Activated naive CD4-positive, alpha-beta T cell treated with anti-CD3 and anti-CD28 coated beads, Interleukin-2, amount 50 U/mL, for 16 hours (primary cell): ENCODE results near the gene NLRC5.
"Not testable (repeated sequence)": the region's sequence is repeated elsewhere in the genome, so short reads cannot be mapped to it uniquely, and the experiment has no call there.

ENCODE experiments used
- DNase-seq: peaks from one replicate; pipeline ENCODE4 v3.0.0-alpha.2; 2020

NLRC5 gene

GRCh38 chr16:56964243-56965148 is 24.9 kb upstream of the NLRC5 start:
- DNase-seq: peak; percentile 97

- DNase-seq: no peak
Observed at GRCh38 chr16:56965149-56966092, 23.9 kb upstream of the NLRC5 start.

GRCh38 chr16:56966093-56966475 is 23.3 kb upstream of the NLRC5 start:
- no peak for DNase-seq

GRCh38 chr16:56967733-56968132 is 21.6 kb upstream of the NLRC5 start:
- no peak for DNase-seq

- DNase-seq: no peak
Observed at GRCh38 chr16:56969769-56970168, 19.6 kb upstream of the NLRC5 start.

- DNase-seq: no peak
Observed at GRCh38 chr16:56970934-56971767, 18.2 kb upstream of the NLRC5 start.

- DNase-seq: no peak
Observed at GRCh38 chr16:56971768-56972043, 17.7 kb upstream of the NLRC5 start.

GRCh38 chr16:56972403-56973293 is 16.7 kb upstream of the NLRC5 start:
- no peak for DNase-seq

GRCh38 chr16:56973294-56973689 is 16.1 kb upstream of the NLRC5 start:
- DNase-seq: no peak

- DNase-seq: not testable (repeated sequence)
Observed at GRCh38 chr16:56973899-56974298, 15.5 kb upstream of the NLRC5 start.

- no peak for DNase-seq
Observed at GRCh38 chr16:56974549-56975300, 14.6 kb upstream of the NLRC5 start.

GRCh38 chr16:56975714-56976113 is 13.6 kb upstream of the NLRC5 start:
- DNase-seq: no peak

GRCh38 chr16:56977216-56977615 is 12.1 kb upstream of the NLRC5 start:
- DNase-seq: no peak

GRCh38 chr16:56977823-56978430 is 11.4 kb upstream of the NLRC5 start:
- DNase-seq: no peak

GRCh38 chr16:56980201-56980535 is 9.2 kb upstream of the NLRC5 start:
- no peak for DNase-seq

- no peak for DNase-seq
Observed at GRCh38 chr16:56980792-56981724, 8.3 kb upstream of the NLRC5 start.

- no peak for DNase-seq
Observed at GRCh38 chr16:56981729-56982271, 7.6 kb upstream of the NLRC5 start.

- DNase-seq: no peak
Observed at GRCh38 chr16:56982695-56983094, 6.7 kb upstream of the NLRC5 start.

GRCh38 chr16:56983211-56983751 is 6.1 kb upstream of the NLRC5 start:
- DNase-seq: no peak
